ENCODE results near the gene IQCE. TPM values are rescaled to one million over a fixed set of nuclear protein-coding genes. Genes with fewer than 3 reads are reported as not detected.
"Not testable (repeated sequence)": the region's sequence is repeated elsewhere in the genome, so short reads cannot be mapped to it uniquely, and the experiment has no call there.

The IQCE gene
- polyA plus RNA-seq, 4 donors: 20.2 to 30.3 (median 22.2) TPM

GRCh38 chr7:2575046-2575732 lies 16.4 kb downstream of the IQCE start:
- no peak for DNase-seq (ENCODE audit: low read depth in 4 of 4, low spot score in 2 of 4)

- no peak for DNase-seq (ENCODE audit: low read depth in 4 of 4, low spot score in 2 of 4)
Observed at GRCh38 chr7:2575733-2576340, 17.1 kb downstream of the IQCE start.

DNA sequence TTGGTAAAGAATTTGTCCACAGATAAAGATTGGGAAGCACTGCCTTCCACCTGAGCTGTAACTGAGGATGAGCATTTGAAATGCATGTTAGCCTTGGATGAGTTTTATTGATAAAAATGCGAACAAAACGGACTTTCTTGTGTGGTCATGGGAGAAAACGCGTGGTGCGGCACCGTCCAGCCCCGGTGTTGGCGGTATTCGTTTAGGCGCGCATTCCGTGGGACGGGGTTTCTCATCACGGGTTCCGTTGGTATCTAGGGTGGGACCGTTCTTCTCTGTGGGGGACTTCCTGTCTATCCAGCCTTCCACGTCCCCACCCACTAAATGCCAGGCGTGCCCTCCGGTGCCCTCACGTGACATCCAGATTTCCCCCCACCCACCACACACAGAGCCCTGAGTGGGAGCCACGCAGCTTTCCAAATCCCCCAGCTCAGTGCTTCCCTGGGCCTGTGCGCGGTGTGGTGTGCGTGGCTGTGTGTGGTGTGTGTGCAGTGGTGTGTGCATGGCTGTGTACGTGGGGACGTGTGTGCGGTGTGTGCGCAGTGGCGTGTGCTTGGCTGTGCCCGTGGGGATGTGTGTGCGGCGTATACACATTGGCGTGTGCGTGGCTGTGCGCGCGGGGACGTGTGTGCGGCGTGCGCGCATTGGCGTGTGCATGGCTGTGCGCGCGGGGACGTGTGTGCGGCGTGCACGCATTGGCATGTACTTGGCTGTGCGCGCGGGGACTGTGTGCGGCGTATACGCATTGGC lies 18.1 kb downstream of the IQCE start:
- no peak for DNase-seq (ENCODE audit: low read depth in 4 of 4, low spot score in 2 of 4)

DNA sequence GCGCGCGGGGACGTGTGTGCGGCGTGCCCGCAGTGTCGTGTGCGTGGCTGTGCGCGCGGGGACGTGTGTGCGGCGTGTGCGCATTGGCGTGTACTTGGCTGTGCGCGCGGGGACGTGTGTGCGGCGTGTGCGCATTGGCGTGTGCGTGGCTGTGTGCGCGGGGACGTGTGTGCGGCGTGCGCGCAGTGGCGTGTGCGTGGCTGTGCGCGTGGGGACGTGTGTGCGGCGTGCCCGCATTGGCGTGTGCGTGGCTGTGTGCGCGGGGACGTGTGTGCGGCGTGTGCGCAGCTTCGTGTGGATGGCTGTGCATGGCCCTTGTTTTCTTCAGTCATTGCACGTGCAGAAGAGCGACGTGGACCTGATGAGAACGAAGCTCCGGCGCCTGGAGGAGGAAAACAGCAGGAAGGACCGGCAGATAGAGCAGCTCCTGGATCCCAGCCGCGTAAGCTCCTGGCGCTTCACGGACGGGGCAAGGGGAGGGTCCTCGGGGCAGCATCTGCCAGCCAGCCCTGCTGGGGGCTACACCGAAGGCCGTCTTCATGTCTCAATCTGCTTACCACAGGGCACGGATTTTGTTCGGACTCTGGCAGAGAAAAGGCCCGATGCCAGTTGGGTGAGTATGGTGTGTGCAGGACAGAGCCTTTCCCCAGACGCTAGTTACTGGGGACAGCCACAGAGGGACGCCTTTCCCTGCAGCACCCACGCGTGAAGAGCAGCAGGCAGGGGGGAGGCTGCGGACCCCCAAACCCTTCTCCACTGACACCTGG lies 19.3 kb downstream of the IQCE start:
- DNase-seq (ENCODE audit: low read depth in 4 of 4, low spot score in 2 of 4): no peak

DNA sequence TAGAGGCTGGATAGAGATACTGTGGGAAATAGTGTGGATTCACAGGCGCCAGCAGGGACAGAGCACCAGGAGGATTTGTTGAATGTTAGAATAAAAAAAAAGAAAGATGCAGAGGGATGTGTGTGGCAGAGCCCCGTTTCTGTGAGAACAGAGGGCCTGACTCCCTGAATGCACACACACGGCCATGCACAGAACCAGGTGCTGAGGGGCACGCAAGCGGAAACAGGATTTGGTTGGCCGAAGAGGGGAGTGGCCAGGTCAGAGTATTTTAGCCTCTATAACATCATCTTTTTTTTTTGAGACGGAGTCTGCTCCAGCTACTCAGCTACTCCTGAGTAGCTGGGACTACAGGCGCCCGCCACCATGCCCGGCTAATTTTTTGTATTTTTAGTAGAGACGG lies 21.9 kb downstream of the IQCE start:
- DNase-seq (ENCODE audit: low read depth in 4 of 4, low spot score in 2 of 4): no peak

GRCh38 chr7:2582006-2582735 lies 23.4 kb downstream of the IQCE start:
- no peak for DNase-seq (ENCODE audit: low read depth in 4 of 4, low spot score in 2 of 4)

GRCh38 chr7:2583798-2584580 lies 25.2 kb downstream of the IQCE start:
- DNase-seq (ENCODE audit: low read depth in 4 of 4, low spot score in 2 of 4): no peak

DNA sequence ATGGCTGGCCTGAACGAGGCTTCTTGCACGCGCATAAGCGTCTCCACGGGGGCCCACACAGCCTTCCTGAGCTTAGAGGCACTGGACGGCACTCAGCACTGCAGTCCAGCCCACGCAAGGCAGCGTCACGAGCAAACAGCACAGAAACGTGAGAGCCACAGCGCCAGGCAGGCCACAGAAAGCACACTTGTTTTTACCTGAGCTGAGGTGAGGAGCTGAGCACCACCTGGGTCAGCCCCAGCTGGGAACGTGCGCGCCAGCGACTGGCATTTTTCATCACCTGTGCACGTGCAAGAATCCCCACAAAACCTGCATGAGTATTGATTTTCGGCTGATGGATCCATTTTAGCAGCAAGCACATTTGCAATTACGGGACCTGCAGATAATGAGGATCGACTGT lies 26.7 kb downstream of the IQCE start:
- DNase-seq (ENCODE audit: low read depth in 4 of 4, low spot score in 2 of 4): no peak

DNA sequence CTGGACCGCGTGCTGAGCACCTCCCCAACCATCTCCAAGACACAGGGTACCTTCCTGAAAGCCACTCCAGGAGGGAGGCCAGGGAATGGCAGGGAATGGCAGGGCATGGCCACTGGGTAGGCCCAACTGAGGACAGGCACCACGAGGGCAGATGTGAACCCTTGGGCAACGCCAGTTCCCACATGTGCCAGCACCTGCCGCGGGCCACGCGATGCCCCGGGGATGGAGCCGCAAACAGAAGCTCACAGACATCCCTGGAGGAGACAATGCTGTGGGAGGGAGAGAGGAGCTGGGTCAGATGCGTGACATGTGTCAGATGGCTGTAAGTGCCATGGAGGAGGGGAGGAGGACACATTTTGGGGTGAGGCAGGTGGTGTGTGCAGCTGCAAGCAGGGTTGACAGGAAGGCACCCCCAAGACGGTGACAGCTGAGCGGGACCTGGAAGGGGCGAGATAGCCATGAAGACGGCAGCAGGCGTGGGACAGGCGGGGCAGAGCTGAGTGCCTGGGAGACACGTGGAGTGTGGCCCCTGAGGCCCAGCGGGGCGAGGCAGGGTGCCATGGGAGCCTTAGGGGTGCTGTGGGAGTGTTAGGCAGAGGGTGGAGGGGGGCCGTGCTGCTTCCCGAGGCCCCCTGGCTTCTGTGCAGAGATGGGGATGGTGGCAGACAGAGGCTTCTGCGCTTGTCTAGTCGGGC lies 27.7 kb downstream of the IQCE start:
- DNase-seq (ENCODE audit: low read depth in 4 of 4, low spot score in 2 of 4): no peak

- no peak for DNase-seq (ENCODE audit: low read depth in 4 of 4, low spot score in 2 of 4)
Observed at GRCh38 chr7:2587134-2587533, 28.4 kb downstream of the IQCE start.

DNA sequence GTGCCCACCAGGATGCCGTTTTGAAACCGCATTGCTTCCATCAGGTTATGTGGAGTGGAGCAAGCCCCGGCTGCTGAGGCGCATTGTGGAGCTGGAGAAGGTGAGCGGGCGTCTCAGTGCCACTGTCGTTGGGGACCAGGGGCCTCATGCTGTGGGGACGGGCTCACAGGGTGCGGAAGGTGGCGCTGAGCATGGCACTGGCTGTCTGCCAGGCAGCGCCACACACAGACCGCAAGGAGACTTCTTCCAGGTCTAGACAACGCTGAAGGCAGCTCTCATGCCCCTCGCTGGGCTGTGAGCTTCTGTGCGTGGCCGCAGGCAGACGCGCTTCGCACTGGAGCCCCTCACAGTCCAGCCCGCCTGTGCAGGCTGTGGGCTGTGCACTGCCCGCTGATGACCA lies 29.0 kb downstream of the IQCE start:
- DNase-seq (ENCODE audit: low read depth in 4 of 4, low spot score in 2 of 4): no peak

DNA sequence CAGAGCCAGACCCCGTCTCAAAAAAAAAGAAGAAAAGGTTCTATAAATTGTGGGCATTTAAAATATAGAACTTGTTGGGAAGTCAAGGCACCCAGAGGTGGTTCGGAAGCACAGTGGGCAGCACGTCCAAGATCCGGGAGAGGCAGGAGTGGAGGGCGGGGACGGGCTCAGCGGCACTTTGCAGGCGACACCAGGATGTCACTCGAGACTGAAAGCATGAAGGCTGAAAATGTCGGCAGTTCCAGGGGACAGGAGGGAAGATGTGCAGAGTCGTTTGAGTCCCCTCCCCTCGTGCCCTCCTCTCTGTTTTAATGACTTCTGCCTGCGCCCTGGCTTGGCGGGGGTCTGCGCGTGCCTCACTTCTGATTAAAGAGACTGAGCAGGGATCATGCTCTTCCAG lies 30.6 kb downstream of the IQCE start:
- DNase-seq (ENCODE audit: low read depth in 4 of 4, low spot score in 2 of 4): no peak

- not testable (repeated sequence) for DNase-seq (ENCODE audit: low read depth in 4 of 4, low spot score in 2 of 4)
Observed at GRCh38 chr7:2589941-2590340, 31.2 kb downstream of the IQCE start.

DNA sequence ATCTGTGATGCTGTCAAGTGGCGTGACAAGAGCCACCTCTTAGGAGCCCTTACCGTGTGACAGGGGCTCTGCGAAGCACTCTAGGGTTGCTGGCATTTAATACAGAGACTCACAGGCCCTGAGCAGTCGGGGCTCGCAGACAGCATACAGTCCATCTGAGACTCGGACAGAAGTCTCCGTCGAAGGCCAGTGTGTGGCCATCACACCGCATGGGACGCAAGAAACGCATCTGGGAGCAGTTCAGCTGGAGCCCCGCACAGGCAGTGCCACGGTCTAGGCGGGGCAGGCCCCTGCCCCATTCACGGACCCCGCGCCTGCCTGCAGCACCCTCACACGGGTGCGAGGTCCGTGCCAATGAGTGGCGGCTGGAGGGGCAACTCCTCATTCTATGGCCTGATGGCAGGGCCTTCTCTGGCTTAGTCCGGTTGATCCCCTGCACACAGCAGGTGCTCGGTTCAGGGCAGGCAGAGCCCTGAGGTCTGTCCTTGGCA lies 33.6 kb downstream of the IQCE start:
- no peak for DNase-seq (ENCODE audit: low read depth in 4 of 4, low spot score in 2 of 4)

DNA sequence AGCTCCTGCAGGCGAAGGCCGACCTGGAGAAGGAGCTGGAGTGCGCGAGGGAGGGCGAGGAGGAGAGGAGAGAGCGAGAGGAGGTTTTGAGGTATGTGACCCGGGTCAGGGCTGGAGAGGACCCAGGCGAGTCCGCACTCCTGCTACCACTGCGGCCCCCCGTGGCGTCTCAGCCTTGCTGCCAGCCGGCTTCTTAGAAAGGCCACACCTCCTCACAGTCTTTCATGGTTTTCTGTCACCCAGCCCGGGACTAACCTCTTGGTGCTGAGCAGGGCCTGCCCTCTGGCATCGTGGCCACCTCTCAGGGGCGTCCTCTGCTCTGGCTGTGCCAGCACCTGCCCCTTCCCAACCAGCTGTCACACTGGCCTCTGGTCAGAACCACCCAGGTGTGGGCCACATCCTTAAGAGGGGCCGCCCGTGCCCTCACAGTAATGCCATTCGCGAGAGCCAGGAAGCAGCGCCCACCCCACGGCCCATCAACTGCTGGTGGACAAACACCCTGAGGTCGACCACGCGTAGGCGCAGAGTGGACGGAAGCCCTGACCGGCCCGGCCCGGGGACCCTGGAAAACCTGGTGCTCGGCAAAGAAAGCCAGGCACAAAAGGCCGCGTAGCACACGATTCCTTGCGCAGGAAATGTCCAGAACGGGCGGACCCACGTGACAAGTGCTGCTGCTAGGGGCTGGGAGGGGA lies 34.4 kb downstream of the IQCE start:
- no peak for DNase-seq (ENCODE audit: low read depth in 4 of 4, low spot score in 2 of 4)

DNA sequence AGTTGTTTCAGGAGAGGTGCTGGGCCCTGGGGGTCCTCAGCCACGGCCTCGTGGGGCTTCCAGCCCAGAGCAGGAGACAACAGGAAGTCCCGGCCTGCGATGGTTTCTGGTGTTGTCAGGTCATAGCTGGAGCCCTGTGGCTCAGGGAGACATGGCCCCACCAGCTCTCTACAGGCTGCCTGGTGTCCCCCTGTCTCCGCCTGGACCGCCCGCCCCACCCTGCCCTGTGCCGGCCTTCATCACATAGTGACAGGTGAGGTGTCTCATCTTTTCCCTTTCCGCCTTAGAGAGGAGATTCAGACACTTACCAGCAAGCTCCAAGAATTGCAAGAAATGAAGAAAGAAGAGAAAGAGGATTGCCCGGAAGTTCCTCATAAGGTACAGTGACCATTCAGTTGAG lies 35.8 kb downstream of the IQCE start:
- no peak for DNase-seq (ENCODE audit: low read depth in 4 of 4, low spot score in 2 of 4)

DNA sequence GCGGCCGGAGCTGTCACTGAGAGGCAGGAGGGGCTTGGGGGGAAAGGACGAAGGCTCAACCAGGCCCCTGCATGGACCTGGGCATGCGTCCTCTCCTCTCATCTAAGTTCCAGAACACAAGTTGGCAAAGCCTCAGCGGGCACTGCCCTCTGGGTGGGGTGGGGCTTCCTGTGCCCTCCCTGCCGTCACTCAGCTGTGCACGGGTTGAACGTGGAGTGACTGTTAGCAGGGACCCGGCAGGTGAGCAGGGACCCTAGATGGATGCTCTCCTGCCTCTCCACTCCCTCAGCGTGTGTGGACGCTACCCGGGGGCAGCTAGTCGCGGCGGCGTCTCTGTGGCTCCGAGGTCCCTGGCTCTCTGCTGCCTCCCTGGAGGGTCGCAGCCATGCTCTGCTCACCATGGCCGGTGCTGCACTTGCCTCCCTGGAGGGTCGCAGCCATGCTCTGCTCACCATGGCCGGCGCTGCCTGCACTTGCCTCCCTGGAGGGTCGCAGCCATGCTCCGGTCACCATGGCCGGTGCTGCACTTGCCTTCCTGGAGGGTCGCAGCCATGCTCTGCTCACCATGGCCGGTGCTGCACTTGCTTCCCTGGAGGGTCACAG lies 36.6 kb downstream of the IQCE start:
- no peak for DNase-seq (ENCODE audit: low read depth in 4 of 4, low spot score in 2 of 4)
